Peyer's patch (tissue), 4 donors: ENCODE results near the gene FTO. TPM values are rescaled to one million over a fixed set of nuclear protein-coding genes. Genes with fewer than 3 reads are reported as not detected.

Experiments
- DNase-seq, 3 donors: peaks; one replicate each; pipeline ENCODE4 v3.0.0-alpha.2; 2017 to 2019
- H3K27ac ChIP-seq, 4 donors: fragments of 200-600 bp; sonication (generic); one replicate each; pipeline ENCODE4 v1.5.1; 2016 to 2019
- H3K27me3 ChIP-seq, 2 donors: fragments of 200-600 bp; sonication (generic); one replicate each; pipeline ENCODE4 v1.5.1; 2019
- H3K36me3 ChIP-seq, 3 donors: fragments of 200-600 bp; sonication (generic); one replicate each; pipeline ENCODE4 v1.5.1; 2016 to 2019
- H3K4me1 ChIP-seq, 4 donors: fragments of 200-600 bp; sonication (generic); one replicate each; pipeline ENCODE4 v1.5.1; 2016 to 2019
- H3K4me3 ChIP-seq, 4 donors: fragments of 200-600 bp; sonication (generic); 1 replicate in 3 of 4; 2 replicates in 1 of 4; pipeline ENCODE4 v1.5.1; 2016 to 2019; ENCODE audit warnings: mild to moderate bottlenecking in 1 of 4
- H3K9me3 ChIP-seq, 4 donors: fragments of 200-600 bp; sonication (generic); one replicate each; pipeline ENCODE4 v1.5.1; 2016 to 2019; ENCODE audit warnings: mild to moderate bottlenecking in 1 of 4
- POLR2A ChIP-seq, 2 donors: fragments of 450-650 bp; IDR thresholded peaks; one replicate each; pipeline ENCODE4 v1.5.1; 2017; ENCODE audit warnings: antibody characterized with exemption in 2 of 2, mild to moderate bottlenecking in 2 of 2, moderate library complexity in 2 of 2
- total RNA-seq, 4 donors: library from RNA; depleted of rRNA; stranded (reverse); fragments of >200 nt; gene quantifications; one replicate each; pipeline ENCODE4 v1.1.0, GENCODE V29; 2016
- TF ChIP-seq, protein P1 (sequence below), 6 experiments: fragments of 450-650 bp in 4 of 6; fragments of 200-600 bp in 2 of 6; sonication (generic) in 1 of 6; IDR thresholded peaks; one replicate each; pipeline ENCODE4 v1.5.1; 2017 to 2019; ENCODE audit warnings: antibody characterized with exemption in 6 of 6, mild to moderate bottlenecking in 3 of 6, moderate library complexity in 1 of 6

FTO gene
- total RNA-seq, 4 donors from 2014 or later, result 37.0 to 95.7 (median 45.1) TPM

DNA sequence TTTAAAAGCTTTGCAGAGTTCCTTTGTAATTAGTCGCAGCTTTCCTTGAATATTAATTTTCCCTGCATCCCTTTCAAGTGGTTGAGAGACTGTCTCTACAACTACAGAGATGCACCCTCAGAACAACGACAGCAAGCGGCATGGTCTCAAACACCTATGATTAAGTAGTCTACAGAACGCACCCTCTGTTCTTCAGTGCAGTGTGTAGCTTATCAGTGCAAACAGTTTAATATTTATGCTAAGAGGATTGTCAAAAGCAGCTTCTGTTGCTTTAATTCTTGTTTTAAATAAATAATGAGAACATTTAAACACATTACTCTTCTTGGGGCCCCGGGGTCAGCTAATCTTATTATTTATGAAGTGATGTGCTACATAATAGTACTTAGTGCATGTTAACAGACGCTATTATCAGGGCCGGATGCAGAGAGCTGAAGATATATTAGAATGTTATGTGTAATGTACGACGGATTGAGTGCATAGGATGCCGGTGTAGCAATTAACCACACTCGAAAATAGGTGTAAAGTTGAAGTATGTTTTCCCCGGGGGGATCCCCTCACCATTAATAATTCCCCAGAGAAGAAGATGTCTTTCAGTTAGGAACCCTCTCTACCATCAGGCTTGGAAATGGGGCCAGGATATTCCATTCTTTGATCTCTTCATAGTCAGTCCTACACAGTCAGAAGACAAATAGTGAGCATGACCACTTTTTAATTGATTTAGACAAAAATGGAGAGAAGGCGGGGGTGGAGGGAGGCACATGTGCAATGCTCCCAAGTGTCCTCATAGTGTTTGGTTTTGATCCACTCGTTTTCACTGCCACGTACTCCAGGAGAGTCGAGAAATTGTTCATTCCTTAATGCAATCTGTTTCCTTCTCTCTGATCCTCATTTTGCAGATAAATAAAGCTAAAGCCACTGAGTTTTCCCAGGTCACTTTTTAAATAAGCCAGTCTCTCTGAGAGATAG lies 406.3 kb downstream of the FTO start:
- Histone ChIP-seq H3K27ac (no peak overlapping the region), H3K27me3 (no peaks in the 10 kb centered on the region), H3K4me3 (no peak overlapping the region), H3K9me3 (no peaks in the 10 kb centered on the region), H3K4me1 (no peaks in the 10 kb centered on the region), H3K36me3 (peaks cover 0 to 20% (median 0%) of the 10 kb centered on the region in 3 donors)
- no peak for DNase-seq
- no peak for TF ChIP-seq POLR2A (IDR thresholded peaks at IDR 0.05)
- TF ChIP-seq, protein P1, sequence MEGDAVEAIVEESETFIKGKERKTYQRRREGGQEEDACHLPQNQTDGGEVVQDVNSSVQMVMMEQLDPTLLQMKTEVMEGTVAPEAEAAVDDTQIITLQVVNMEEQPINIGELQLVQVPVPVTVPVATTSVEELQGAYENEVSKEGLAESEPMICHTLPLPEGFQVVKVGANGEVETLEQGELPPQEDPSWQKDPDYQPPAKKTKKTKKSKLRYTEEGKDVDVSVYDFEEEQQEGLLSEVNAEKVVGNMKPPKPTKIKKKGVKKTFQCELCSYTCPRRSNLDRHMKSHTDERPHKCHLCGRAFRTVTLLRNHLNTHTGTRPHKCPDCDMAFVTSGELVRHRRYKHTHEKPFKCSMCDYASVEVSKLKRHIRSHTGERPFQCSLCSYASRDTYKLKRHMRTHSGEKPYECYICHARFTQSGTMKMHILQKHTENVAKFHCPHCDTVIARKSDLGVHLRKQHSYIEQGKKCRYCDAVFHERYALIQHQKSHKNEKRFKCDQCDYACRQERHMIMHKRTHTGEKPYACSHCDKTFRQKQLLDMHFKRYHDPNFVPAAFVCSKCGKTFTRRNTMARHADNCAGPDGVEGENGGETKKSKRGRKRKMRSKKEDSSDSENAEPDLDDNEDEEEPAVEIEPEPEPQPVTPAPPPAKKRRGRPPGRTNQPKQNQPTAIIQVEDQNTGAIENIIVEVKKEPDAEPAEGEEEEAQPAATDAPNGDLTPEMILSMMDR (IDR thresholded peaks at IDR 0.05), result no peak

DNA sequence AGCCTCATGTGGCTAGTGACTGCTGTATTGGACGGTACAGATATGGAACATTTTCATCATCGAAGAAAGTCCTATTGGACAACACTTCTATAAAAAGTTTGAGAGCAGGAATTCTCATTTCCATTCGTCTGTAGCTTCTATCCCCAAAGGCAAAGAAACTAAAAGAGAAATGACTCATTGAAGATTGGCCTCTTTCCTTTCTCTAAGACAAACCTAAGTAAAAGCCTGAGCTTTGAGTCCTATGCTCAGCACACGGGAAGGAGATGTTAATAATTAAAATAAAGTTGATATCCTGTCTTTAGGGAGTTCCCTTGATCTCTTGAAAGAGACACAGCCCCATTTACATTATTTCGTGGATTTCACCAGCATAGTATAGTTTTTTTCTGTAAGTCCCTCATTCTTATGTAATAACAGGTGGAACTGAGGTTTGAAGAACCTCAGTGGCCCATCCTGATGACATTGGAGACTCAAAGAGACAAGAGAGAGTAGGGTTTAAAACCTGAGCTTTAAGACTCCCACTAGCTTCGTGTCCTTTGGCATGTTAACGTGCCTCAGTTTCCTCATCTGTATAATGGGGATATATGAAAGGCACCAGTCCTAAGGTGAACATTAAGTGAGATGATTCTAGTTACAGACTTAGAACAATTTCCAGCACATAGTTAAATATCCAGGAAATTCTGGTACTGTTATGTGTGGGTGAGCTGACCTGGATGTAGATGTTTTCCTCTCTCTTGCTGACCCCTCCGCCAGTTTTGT lies 408.7 kb downstream of the FTO start:
- peaks cover 0 to 20% (median 0%) of the 10 kb centered on the region in 3 donors for H3K36me3 ChIP-seq
- no peaks in the 10 kb centered on the region for H3K4me1 ChIP-seq
- TF ChIP-seq, protein P1 (IDR thresholded peaks at IDR 0.05), result no peak
- TF ChIP-seq POLR2A (IDR thresholded peaks at IDR 0.05), result no peak
- no peaks in the 10 kb centered on the region for H3K9me3 ChIP-seq
- H3K27me3 ChIP-seq, result no peaks in the 10 kb centered on the region
- no peak overlapping the region for H3K4me3 ChIP-seq
- H3K27ac ChIP-seq, result no peak overlapping the region
- no peak for DNase-seq

- no peak for DNase-seq
- H3K36me3 ChIP-seq, result peaks cover 0 to 20% (median 0%) of the 10 kb centered on the region in 3 donors
- no peaks in the 10 kb centered on the region for H3K27me3 ChIP-seq
- no peaks in the 10 kb centered on the region for H3K9me3 ChIP-seq
- no peak overlapping the region for H3K27ac ChIP-seq
- H3K4me3 ChIP-seq, result no peak overlapping the region
- no peak for TF ChIP-seq POLR2A (IDR thresholded peaks at IDR 0.05)
- TF ChIP-seq, protein P1 (IDR thresholded peaks at IDR 0.05), result no peak
- no peaks in the 10 kb centered on the region for H3K4me1 ChIP-seq
Observed at GRCh38 chr16:54115558-54115957, 411.6 kb downstream of the FTO start.

DNA sequence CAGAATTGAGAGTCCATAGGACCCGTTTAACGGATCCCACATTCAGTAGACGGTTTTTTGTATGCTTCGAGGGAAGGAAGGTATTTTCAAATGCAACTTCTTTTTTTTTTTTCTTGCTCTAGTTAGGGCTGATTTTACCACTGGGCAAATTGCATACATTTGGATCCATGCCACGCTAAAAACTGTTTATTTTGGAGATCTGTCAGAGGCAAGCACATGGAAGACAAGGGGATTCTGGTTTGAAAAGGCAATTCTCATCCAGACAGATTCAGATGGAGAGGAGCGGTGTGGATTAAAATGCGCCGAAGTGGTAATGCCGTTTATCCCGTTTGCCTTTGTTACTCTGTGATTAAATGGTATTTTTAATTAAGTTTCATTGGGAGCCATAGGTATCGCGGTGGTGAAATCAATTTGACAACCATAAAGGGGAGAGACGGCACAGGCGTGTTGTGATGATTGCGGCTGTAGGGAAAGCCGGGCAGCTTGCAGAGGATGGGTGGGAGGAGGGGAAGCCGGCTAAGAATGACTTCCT lies 412.2 kb downstream of the FTO start:
- H3K4me1 ChIP-seq, result no peaks in the 10 kb centered on the region
- H3K9me3 ChIP-seq, result no peaks in the 10 kb centered on the region
- TF ChIP-seq, protein P1 (IDR thresholded peaks at IDR 0.05), result no peak
- no peak for TF ChIP-seq POLR2A (IDR thresholded peaks at IDR 0.05)
- H3K36me3 ChIP-seq, result peaks cover 0 to 20% (median 0%) of the 10 kb centered on the region in 3 donors
- no peak overlapping the region for H3K4me3 ChIP-seq
- H3K27ac ChIP-seq, result no peak overlapping the region
- DNase-seq, result no peak
- H3K27me3 ChIP-seq, result no peaks in the 10 kb centered on the region

DNA sequence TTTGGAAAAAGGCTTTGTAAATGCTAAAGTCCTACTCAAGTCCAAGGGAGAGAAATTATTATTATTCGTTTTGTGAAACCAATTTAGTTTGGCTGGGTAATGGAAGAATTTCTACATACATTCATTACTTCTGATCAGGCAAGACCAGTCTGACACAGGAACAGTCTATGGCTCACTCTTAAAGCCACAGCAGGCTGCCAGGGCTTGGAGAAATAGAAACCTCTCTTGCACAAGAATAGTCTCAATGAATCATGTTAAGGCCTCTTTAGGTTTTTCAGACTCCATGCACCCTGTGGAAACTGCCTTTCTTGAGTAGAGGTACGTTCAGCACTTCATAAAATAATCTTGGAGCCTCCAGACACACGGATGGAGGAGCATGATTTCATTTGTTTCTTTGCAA lies 414.9 kb downstream of the FTO start:
- no peak for DNase-seq
- H3K27me3 ChIP-seq, result no peaks in the 10 kb centered on the region
- H3K27ac ChIP-seq, result no peak overlapping the region
- TF ChIP-seq, protein P1 (IDR thresholded peaks at IDR 0.05), result no peak
- TF ChIP-seq POLR2A (IDR thresholded peaks at IDR 0.05), result no peak
- no peak overlapping the region for H3K4me3 ChIP-seq
- H3K9me3 ChIP-seq, result no peaks in the 10 kb centered on the region
- no peaks in the 10 kb centered on the region for H3K36me3 ChIP-seq
- H3K4me1 ChIP-seq, result no peaks in the 10 kb centered on the region
